ENCODE data around the gene EFNA5. TPM values are rescaled to one million over a fixed set of nuclear protein-coding genes. Genes with fewer than 3 reads are reported as not detected.

EFNA5 gene
- total and polyA plus RNA-seq, 2 of the 8 experiments (the other 6 are each of a cell fraction or from before 2014, with no cell fraction given), result 9.6 to 21.8 TPM

- Histone ChIP-seq H3K4ac (replicated peaks; ENCODE audit: insufficient read length, low read depth, low read length) (no peak overlapping the region), H3K4me3 (ENCODE audit: extremely low read depth in 1 of 4, insufficient read depth in 2 of 4, low read depth in 3 of 4, low read length in 4 of 4) (no peak overlapping the region), H3K79me1 (ENCODE audit: low read depth, low read length) (no peaks in the 10 kb centered on the region), H3K79me2 (ENCODE audit: control insufficient read depth in 1 of 2, insufficient read depth in 2 of 2, low read length in 2 of 2) (peaks cover 0 to 45% of the 10 kb centered on the region in 2 experiments; a peak in 3 of 4 replicates), H3K9me3 (ENCODE audit: insufficient read depth in 2 of 2, low read depth in 1 of 2, low read length in 1 of 2) (no peaks in the 10 kb centered on the region), H4K91ac (replicated peaks; ENCODE audit: insufficient read length, low read length) (no peak overlapping the region), H3K56ac (replicated peaks; ENCODE audit: insufficient read length, low read depth, low read length) (no peak overlapping the region), H3K18ac (ENCODE audit: extremely low read depth, low read length) (no peak overlapping the region), H3K36me3 (ENCODE audit: control insufficient read depth in 2 of 4, insufficient read depth in 4 of 4, low read length in 3 of 4) (no peaks in the 10 kb centered on the region), H4K8ac (ENCODE audit: extremely low read depth, insufficient read depth, low read length) (no peak overlapping the region), H2BK5ac (ENCODE audit: low read depth, low read length) (no peak overlapping the region), H3K14ac (ENCODE audit: insufficient read length) (no peak overlapping the region), H3K4me2 (ENCODE audit: insufficient read depth in 1 of 2, low read depth in 2 of 2, low read length in 2 of 2) (no peak overlapping the region), H2BK15ac (ENCODE audit: low read length) (no peak overlapping the region), H4K5ac (ENCODE audit: insufficient read length, low read depth, low read length) (no peak overlapping the region), H3K4me1 (replicated peaks in 1 of 4; ENCODE audit: control insufficient read depth in 3 of 4, insufficient read depth in 4 of 4, low read length in 3 of 4) (peaks cover 0 to 6% (median 5%) of the 10 kb centered on the region in 4 experiments; a peak in 4 of 7 replicates), H2BK20ac (ENCODE audit: low read length) (no peak overlapping the region), H2AK5ac (ENCODE audit: low read depth, low read length) (no peak overlapping the region), H2BK12ac (ENCODE audit: low read depth, low read length) (no peak overlapping the region), H2AFZ (ENCODE audit: low read length) (no peak overlapping the region), H4K20me1 (replicated peaks in 1 of 2; ENCODE audit: control insufficient read depth in 1 of 2, insufficient read depth in 2 of 2, low read length in 2 of 2) (peaks cover 4 to 13% of the 10 kb centered on the region in 2 experiments), H3K23ac (ENCODE audit: insufficient read length) (no peak overlapping the region), H3K27ac (ENCODE audit: low read depth, low read length) (no peak overlapping the region), H3K27me3 (replicated peaks in 1 of 4; ENCODE audit: control insufficient read depth in 3 of 4, extremely low read depth in 1 of 4, insufficient read depth in 3 of 4, low read length in 3 of 4) (no peaks in the 10 kb centered on the region; a peak in 2 of 7 replicates), H2BK120ac (replicated peaks; ENCODE audit: low read depth, low read length) (no peak overlapping the region), H3K23me2 (ENCODE audit: low read depth, low read length) (no peaks in the 10 kb centered on the region), H3K9ac (replicated peaks in 1 of 4; ENCODE audit: extremely low read depth in 1 of 4, low read depth in 3 of 4, low read length in 3 of 4) (no peak overlapping the region)
- 73% methylated on average over 1 of the region's 1 CpG; no CpG with 5 or more reads in 1 of the 2 experiments for WGBS, 2 experiments (ENCODE audit: extremely low coverage in 1 of 2, insufficient coverage in 1 of 2, insufficient read length in 1 of 2, insufficient replicate concordance in 2 of 2, low coverage in 1 of 2, low lambda C conversion rate in 2 of 2, missing lambda C conversion rate in 1 of 2)
- no peak for TF ChIP-seq SRF (IDR thresholded peaks at IDR 0.05; ENCODE audit: low read depth, low read length)
- no peak for TF ChIP-seq RAD21 (IDR thresholded peaks at IDR 0.05 in 1 of 2, conservative IDR thresholded peaks at IDR 0.05 in 1 of 2; ENCODE audit: low read depth in 2 of 2, low read length in 2 of 2)
- no peak for TF ChIP-seq KDM4A (IDR thresholded peaks at IDR 0.05; ENCODE audit: low read depth, low read length, severe bottlenecking)
- no peak for TF ChIP-seq NANOG (IDR thresholded peaks at IDR 0.05; ENCODE audit: insufficient read depth, low read depth, low read length, poor library complexity, severe bottlenecking)
- TF ChIP-seq MAFK (IDR thresholded peaks at IDR 0.05; ENCODE audit: low read depth, low read length), result no peak
- TF ChIP-seq TEAD4 (IDR thresholded peaks at IDR 0.05; ENCODE audit: low read depth, low read length), result no peak
- ChIA-PET POLR2A (ENCODE audit: partially characterized antibody) (no interaction called here), CTCF (ENCODE audit: partially characterized antibody) (interaction anchor here (1.1 to 1.4 kb wide), 3 partner anchors 11 to 44 kb away, joined by 3 to 5 read pairs (median 4); no protein-coding TSS in a partner anchor)
- FAIRE-seq, result no peak
- DNase-seq (ENCODE audit: low read depth in 1 of 2, low spot score in 2 of 2), result no peak
These were observed 18.3 kb downstream of the EFNA5 start for GRCh38 chr5:107652408-107652807.

Data from H1 (cell line).